Measurements from ENCODE around the gene ZNF79. TPM values are rescaled to one million over a fixed set of nuclear protein-coding genes. Genes with fewer than 3 reads are reported as not detected.

The ZNF79 gene
- total and polyA plus RNA-seq, 2 of the 8 experiments (the other 6 are each of a cell fraction or from before 2014, with no cell fraction given) = 2.4 to 7.4 TPM

GRCh38 chr9:127455324-127455992 lies 31.3 kb downstream of the ZNF79 start:
- Histone ChIP-seq H3K27ac (ENCODE audit: low read depth, low read length) (no peak overlapping the region), H4K5ac (ENCODE audit: insufficient read length, low read depth, low read length) (no peak overlapping the region), H4K8ac (ENCODE audit: extremely low read depth, insufficient read depth, low read length) (no peak overlapping the region), H3K36me3 (ENCODE audit: control insufficient read depth in 2 of 4, insufficient read depth in 4 of 4, low read length in 3 of 4) (peaks cover 2 to 23% (median 7%) of the 10 kb centered on the region in 4 experiments; a peak in 5 of 8 replicates), H3K23me2 (ENCODE audit: low read depth, low read length) (peaks cover 5% of the 10 kb centered on the region), H3K4me3 (ENCODE audit: extremely low read depth in 1 of 4, insufficient read depth in 2 of 4, low read depth in 3 of 4, low read length in 4 of 4) (no peak overlapping the region), H4K20me1 (replicated peaks in 1 of 2; ENCODE audit: control insufficient read depth in 1 of 2, insufficient read depth in 2 of 2, low read length in 2 of 2) (peaks cover under 1 to 5% of the 10 kb centered on the region in 2 experiments), H2AK5ac (ENCODE audit: low read depth, low read length) (no peak overlapping the region), H2BK12ac (ENCODE audit: low read depth, low read length) (no peak overlapping the region), H3K79me1 (ENCODE audit: low read depth, low read length) (no peaks in the 10 kb centered on the region; the same call in 1 of the 2 replicates), H3K27me3 (replicated peaks in 1 of 4; ENCODE audit: control insufficient read depth in 3 of 4, extremely low read depth in 1 of 4, insufficient read depth in 3 of 4, low read length in 3 of 4) (no peaks in the 10 kb centered on the region), H3K4me1 (replicated peaks in 1 of 4; ENCODE audit: control insufficient read depth in 3 of 4, insufficient read depth in 4 of 4, low read length in 3 of 4) (peaks cover 0 to 6% (median under 1%) of the 10 kb centered on the region in 4 experiments; a peak in 3 of 7 replicates), H2BK15ac (ENCODE audit: low read length) (no peak overlapping the region), H2AFZ (ENCODE audit: low read length) (no peak overlapping the region), H3K9me3 (ENCODE audit: insufficient read depth in 2 of 2, low read depth in 1 of 2, low read length in 1 of 2) (no peaks in the 10 kb centered on the region), H2BK5ac (ENCODE audit: low read depth, low read length) (no peak overlapping the region), H3K56ac (replicated peaks; ENCODE audit: insufficient read length, low read depth, low read length) (no peak overlapping the region), H4K91ac (replicated peaks; ENCODE audit: insufficient read length, low read length) (no peak overlapping the region), H3K14ac (ENCODE audit: insufficient read length) (no peak overlapping the region), H2BK120ac (replicated peaks; ENCODE audit: low read depth, low read length) (no peak overlapping the region), H3K9ac (replicated peaks in 1 of 4; ENCODE audit: extremely low read depth in 1 of 4, low read depth in 3 of 4, low read length in 3 of 4) (no peak overlapping the region), H2BK20ac (ENCODE audit: low read length) (no peak overlapping the region), H3K23ac (ENCODE audit: insufficient read length) (no peak overlapping the region), H3K4me2 (ENCODE audit: insufficient read depth in 1 of 2, low read depth in 2 of 2, low read length in 2 of 2) (no peak overlapping the region), H3K4ac (replicated peaks; ENCODE audit: insufficient read length, low read depth, low read length) (no peak overlapping the region), H3K79me2 (ENCODE audit: control insufficient read depth in 1 of 2, insufficient read depth in 2 of 2, low read length in 2 of 2) (peaks cover 6 to 13% of the 10 kb centered on the region in 2 experiments; a peak in 3 of 4 replicates), H3K18ac (ENCODE audit: extremely low read depth, low read length) (no peak overlapping the region)
- CTCF ChIA-PET (ENCODE audit: partially characterized antibody) = interaction anchor here (0.7 to 1.8 kb wide), 14 partner anchors 11 to 488 kb away, joined by 3 to 7 read pairs (median 4); partner anchors contain the start of gene SLC2A8
- TF ChIP-seq TCF12 (IDR thresholded peaks at IDR 0.05; ENCODE audit: low read depth, low read length) (no peak), CTCF (IDR thresholded peaks at IDR 0.05; ENCODE audit: control extremely low read depth in 1 of 3, insufficient read depth in 1 of 3, low read depth in 1 of 3, low read length in 3 of 3) (peak; percentile 40 to 65 (median 42)), ZNF274 (IDR thresholded peaks at IDR 0.05; ENCODE audit: borderline replicate concordance, extremely low read depth, low read length) (no peak), RAD21 (IDR thresholded peaks at IDR 0.05 in 1 of 2, conservative IDR thresholded peaks at IDR 0.05 in 1 of 2; ENCODE audit: low read depth in 2 of 2, low read length in 2 of 2) (peak in 1 of 2 experiments; percentile 19; a peak in 2 of 4 replicates)
- FAIRE-seq (no peak), DNase-seq (ENCODE audit: low read depth in 1 of 2, low spot score in 2 of 2) (no peak)
- POLR2A ChIA-PET (ENCODE audit: partially characterized antibody) = interaction anchor here (1.1 to 9.0 kb wide), 4 partner anchors 7 to 475 kb away, joined by 3 to 125 read pairs (median 6); no protein-coding TSS in a partner anchor
- WGBS, 2 experiments (ENCODE audit: extremely low coverage in 1 of 2, insufficient coverage in 1 of 2, insufficient read length in 1 of 2, insufficient replicate concordance in 2 of 2, low coverage in 1 of 2, low lambda C conversion rate in 2 of 2, missing lambda C conversion rate in 1 of 2) = 92% methylated on average over 6 of the region's 6 CpGs; no CpG with 5 or more reads in 1 of the 2 experiments

All from H1 (cell line).